HG03439 (cell line): ENCODE data around the gene STARD13.
"Not testable (repeated sequence)": the region's sequence is repeated elsewhere in the genome, so short reads cannot be mapped to it uniquely, and the experiment has no call there.

Experiments used
- ATAC-seq: cut with Tn5 transposase; IDR thresholded peaks from one replicate; pipeline ENCODE4 v1.9.1; 2021; ENCODE audit warnings: mild to moderate bottlenecking, moderate library complexity; ENCODE audit not compliant: unreplicated experiment

The STARD13 gene

GRCh38 chr13:33181264-33181663 lies 104.3 kb downstream of the STARD13 start:
- ATAC-seq: no peak

GRCh38 chr13:33180122-33180804 lies 105.3 kb downstream of the STARD13 start:
- ATAC-seq: no peak

GRCh38 chr13:33179463-33179862 lies 106.1 kb downstream of the STARD13 start:
- no peak for ATAC-seq

GRCh38 chr13:33178209-33178840 lies 107.2 kb downstream of the STARD13 start:
- ATAC-seq: no peak

GRCh38 chr13:33177340-33178208 lies 108.0 kb downstream of the STARD13 start:
- not testable (repeated sequence) for ATAC-seq

- ATAC-seq: no peak
Observed at GRCh38 chr13:33176526-33176925, 109.0 kb downstream of the STARD13 start.

GRCh38 chr13:33175991-33176390 lies 109.6 kb downstream of the STARD13 start:
- no peak for ATAC-seq

GRCh38 chr13:33174931-33175330 lies 110.6 kb downstream of the STARD13 start:
- no peak for ATAC-seq

GRCh38 chr13:33174491-33174890 lies 111.1 kb downstream of the STARD13 start:
- no peak for ATAC-seq

- ATAC-seq: no peak
Observed at GRCh38 chr13:33172911-33173310, 112.6 kb downstream of the STARD13 start.

GRCh38 chr13:33172400-33172799 lies 113.2 kb downstream of the STARD13 start:
- ATAC-seq: no peak

- no peak for ATAC-seq
Observed at GRCh38 chr13:33169273-33169980, 116.1 kb downstream of the STARD13 start.

- no peak for ATAC-seq
Observed at GRCh38 chr13:33168321-33168960, 117.1 kb downstream of the STARD13 start.

- ATAC-seq: no peak
Observed at GRCh38 chr13:33167491-33167890, 118.1 kb downstream of the STARD13 start.

- ATAC-seq: no peak
Observed at GRCh38 chr13:33165787-33166186, 119.8 kb downstream of the STARD13 start.

- ATAC-seq: no peak
Observed at GRCh38 chr13:33164331-33164730, 121.2 kb downstream of the STARD13 start.

- not testable (repeated sequence) for ATAC-seq
Observed at GRCh38 chr13:33162725-33163124, 122.8 kb downstream of the STARD13 start.

- ATAC-seq: no peak
Observed at GRCh38 chr13:33158816-33159215, 126.7 kb downstream of the STARD13 start.

- ATAC-seq: no peak
Observed at GRCh38 chr13:33158271-33158670, 127.3 kb downstream of the STARD13 start.

GRCh38 chr13:33154911-33155310 lies 130.6 kb downstream of the STARD13 start:
- ATAC-seq: no peak
